Ishikawa (cell line): ENCODE results near the gene FLYWCH2.

Experiments
- CEBPB ChIP-seq: IDR thresholded peaks from 2 replicates; pipeline ENCODE4 v1.6.1; 2012
- CREB1 ChIP-seq: IDR thresholded peaks from 2 replicates; pipeline ENCODE4 v1.6.1; 2012; ENCODE audit warnings: low read depth
- EGR1 ChIP-seq: IDR thresholded peaks from 2 replicates; pipeline ENCODE4 v1.6.1; 2012
- EP300 ChIP-seq: IDR thresholded peaks from 2 replicates; pipeline ENCODE4 v1.6.1; 2012; ENCODE audit warnings: borderline replicate concordance
- FOXM1 ChIP-seq: IDR thresholded peaks from 2 replicates; pipeline ENCODE4 v1.6.1; 2012; ENCODE audit warnings: low read depth, borderline replicate concordance
- NFIC ChIP-seq: IDR thresholded peaks from 2 replicates; pipeline ENCODE4 v1.6.1; 2012
- RAD21 ChIP-seq: IDR thresholded peaks from 2 replicates; pipeline ENCODE4 v1.6.1; 2012; ENCODE audit warnings: low read depth
- TAF1 ChIP-seq: IDR thresholded peaks from 2 replicates; pipeline ENCODE4 v1.6.1; 2012; ENCODE audit warnings: low read depth, mild to moderate bottlenecking
- TCF12 ChIP-seq: IDR thresholded peaks from 2 replicates; pipeline ENCODE4 v1.6.1; 2012; ENCODE audit warnings: low read depth
- TEAD4 ChIP-seq: IDR thresholded peaks from 2 replicates; pipeline ENCODE4 v1.6.1; 2012
- YY1 ChIP-seq: IDR thresholded peaks from 2 replicates; pipeline ENCODE4 v1.6.1; 2012; ENCODE audit warnings: low read depth
- ZBTB7A ChIP-seq: IDR thresholded peaks from 2 replicates; pipeline ENCODE4 v1.6.1; 2012; ENCODE audit warnings: low read depth
- TF ChIP-seq, protein P1 (sequence below): IDR thresholded peaks from 2 replicates; pipeline ENCODE4 v1.6.1; 2012
- TF ChIP-seq, protein P2 (sequence below): IDR thresholded peaks from 2 replicates; pipeline ENCODE4 v1.6.1; 2012; ENCODE audit warnings: low read depth, mild to moderate bottlenecking
- TF ChIP-seq, protein P3 (sequence below): IDR thresholded peaks from 2 replicates; pipeline ENCODE4 v1.6.1; 2012

Gene FLYWCH2

DNA sequence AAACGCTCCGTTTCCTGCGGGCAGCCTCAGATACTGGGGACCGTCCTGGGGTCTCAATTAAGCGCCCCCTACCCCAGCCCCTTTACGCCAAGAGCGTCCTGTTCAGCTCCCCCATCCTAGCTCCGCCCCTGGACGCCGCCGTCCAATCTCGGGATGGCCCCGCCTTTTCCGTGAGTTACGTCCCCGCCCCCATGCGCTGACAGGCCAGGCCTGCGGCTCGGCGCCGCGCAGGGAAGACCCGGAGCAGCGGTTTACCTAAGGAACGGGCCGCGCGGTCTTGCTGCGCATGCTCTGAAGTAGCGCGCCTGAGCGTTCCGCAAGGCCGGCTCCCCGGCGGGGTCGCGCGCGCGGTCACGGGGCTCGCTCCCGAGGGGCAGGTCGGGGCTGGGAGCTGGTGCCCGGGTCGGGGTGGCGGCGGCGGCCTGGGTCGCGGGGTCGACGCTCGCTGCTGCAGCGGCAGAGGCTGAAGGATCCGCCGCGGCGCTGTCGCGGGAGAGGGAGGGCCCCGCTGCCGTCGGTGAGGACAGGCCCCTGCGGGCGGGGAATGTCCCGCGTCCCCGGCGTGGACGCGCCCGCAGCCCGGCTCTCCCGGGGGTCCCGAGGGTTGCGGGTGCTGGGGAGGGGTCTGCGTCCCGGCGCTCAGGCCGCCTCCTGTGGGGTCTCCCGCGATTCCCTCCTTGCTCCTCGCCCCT, 28.8 kb downstream of the FLYWCH2 start, which contains the start of gene FLYWCH1:
Gene FLYWCH1 (plus strand): TSS at position 294 of the 692 bp plus-strand sequence. CDS start 17,755 bp downstream, outside the sequence.
- TF ChIP-seq, protein P1, sequence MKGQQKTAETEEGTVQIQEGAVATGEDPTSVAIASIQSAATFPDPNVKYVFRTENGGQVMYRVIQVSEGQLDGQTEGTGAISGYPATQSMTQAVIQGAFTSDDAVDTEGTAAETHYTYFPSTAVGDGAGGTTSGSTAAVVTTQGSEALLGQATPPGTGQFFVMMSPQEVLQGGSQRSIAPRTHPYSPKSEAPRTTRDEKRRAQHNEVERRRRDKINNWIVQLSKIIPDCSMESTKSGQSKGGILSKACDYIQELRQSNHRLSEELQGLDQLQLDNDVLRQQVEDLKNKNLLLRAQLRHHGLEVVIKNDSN = peak; percentile 22; the same call in 1 of the 2 replicates
- TF ChIP-seq RAD21 (no peak), YY1 (peak; percentile 60; the same call in 1 of the 2 replicates), ZBTB7A (peak; percentile 100), TCF12 (no peak)

DNA sequence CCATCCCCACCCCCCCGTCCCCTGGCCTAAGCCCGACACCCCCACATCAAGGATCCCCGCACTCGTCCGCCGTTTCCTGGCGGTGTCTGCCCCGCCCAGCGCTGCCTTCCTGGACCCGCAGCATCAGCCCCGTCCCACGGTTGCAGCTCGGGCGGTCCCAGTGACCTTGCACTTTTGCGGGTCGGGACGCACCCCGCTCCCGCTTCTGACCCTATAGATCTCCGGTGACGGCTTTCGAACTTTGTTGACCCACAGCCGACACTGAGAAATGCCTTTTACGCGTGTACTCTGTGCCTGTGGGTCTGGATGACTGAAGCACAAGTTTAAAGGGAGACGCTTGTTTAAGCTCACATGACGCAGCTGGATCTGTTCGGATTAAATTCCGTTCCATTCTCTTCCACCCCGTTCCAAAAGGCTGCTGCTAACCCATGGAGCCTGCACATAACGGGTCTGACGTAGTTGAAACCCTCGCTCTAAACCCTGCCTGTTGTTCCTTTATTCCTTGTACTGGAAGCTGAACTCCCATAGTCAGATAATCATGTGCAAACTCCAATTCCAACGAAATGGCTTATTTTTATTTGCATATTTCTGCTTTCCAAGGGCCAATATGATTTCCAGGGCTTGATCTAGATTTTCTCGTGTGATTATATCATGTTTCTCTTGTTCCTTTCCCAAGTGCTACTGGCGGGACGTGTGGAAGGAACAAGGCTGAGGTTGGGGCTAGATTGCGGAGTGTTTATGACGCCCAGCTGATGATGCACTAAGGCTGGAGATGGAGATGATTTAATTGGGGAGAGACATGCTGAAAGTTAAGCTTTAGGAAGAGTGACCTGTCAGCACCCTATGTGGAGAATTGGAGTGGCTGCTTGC, 29.6 kb downstream of the FLYWCH2 start:
- TF ChIP-seq, protein P2, sequence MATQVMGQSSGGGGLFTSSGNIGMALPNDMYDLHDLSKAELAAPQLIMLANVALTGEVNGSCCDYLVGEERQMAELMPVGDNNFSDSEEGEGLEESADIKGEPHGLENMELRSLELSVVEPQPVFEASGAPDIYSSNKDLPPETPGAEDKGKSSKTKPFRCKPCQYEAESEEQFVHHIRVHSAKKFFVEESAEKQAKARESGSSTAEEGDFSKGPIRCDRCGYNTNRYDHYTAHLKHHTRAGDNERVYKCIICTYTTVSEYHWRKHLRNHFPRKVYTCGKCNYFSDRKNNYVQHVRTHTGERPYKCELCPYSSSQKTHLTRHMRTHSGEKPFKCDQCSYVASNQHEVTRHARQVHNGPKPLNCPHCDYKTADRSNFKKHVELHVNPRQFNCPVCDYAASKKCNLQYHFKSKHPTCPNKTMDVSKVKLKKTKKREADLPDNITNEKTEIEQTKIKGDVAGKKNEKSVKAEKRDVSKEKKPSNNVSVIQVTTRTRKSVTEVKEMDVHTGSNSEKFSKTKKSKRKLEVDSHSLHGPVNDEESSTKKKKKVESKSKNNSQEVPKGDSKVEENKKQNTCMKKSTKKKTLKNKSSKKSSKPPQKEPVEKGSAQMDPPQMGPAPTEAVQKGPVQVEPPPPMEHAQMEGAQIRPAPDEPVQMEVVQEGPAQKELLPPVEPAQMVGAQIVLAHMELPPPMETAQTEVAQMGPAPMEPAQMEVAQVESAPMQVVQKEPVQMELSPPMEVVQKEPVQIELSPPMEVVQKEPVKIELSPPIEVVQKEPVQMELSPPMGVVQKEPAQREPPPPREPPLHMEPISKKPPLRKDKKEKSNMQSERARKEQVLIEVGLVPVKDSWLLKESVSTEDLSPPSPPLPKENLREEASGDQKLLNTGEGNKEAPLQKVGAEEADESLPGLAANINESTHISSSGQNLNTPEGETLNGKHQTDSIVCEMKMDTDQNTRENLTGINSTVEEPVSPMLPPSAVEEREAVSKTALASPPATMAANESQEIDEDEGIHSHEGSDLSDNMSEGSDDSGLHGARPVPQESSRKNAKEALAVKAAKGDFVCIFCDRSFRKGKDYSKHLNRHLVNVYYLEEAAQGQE = no peak
- TF ChIP-seq EP300 = no peak

DNA sequence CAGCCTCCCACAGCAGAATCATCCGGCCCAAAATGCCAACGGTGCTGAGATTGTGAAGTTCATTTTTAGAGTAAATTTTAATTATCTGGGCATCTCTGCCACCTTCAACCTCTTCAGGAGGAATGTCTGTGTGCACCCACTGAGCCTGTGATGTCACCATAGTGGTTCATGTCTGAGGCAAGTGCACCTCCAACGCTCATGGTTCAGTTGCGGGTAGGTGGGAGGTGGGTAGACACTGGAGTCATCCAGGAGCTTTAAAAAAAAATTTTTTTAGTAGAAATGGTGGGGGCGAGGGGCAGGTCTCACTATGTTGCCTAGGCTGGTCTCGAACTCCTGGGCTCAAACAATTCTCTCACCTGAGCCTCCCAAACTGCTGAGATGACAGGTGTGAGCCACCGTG, 30.6 kb downstream of the FLYWCH2 start:
- TF ChIP-seq EP300 (no peak), CEBPB (no peak), TCF12 (no peak), FOXM1 (no peak), ZBTB7A (no peak), TEAD4 (no peak), TAF1 (no peak), CREB1 (no peak), YY1 (no peak), EGR1 (no peak), NFIC (no peak)
- TF ChIP-seq, protein P3, sequence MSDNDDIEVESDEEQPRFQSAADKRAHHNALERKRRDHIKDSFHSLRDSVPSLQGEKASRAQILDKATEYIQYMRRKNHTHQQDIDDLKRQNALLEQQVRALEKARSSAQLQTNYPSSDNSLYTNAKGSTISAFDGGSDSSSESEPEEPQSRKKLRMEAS = no peak
- TF ChIP-seq, protein P1 = no peak
- TF ChIP-seq, protein P2 = no peak

DNA sequence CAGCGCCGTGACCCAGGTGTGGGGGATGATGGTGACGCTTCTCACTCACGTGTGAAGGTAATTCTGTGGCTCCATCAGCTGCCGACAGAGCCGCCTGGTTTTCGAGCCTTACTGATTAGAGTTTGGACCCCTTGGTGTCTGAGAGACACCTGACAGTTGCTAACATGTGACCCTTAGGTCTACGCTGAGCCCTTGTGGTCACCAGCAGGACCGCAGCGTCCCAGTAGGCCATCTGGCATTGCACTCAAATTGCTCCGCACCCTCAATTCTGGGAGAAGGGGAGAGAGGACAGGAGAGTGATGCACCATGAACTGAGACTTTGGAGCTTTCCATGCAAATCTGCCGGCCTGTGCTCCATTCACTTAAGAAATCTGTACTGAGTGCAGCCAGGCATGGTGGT, 31.2 kb downstream of the FLYWCH2 start:
- TF ChIP-seq ZBTB7A (no peak), EP300 (no peak), NFIC (no peak), CEBPB (no peak), YY1 (no peak), TEAD4 (no peak), TAF1 (no peak), FOXM1 (no peak), CREB1 (no peak), TCF12 (no peak), RAD21 (no peak), EGR1 (no peak)
- TF ChIP-seq, protein P1 = no peak
- TF ChIP-seq, protein P2 = no peak
- TF ChIP-seq, protein P3 = no peak
